GM12878 (cell line): ENCODE measurements around the gene P2RX4. TPM values are rescaled to one million over a fixed set of nuclear protein-coding genes. Genes with fewer than 3 reads are reported as not detected.

ENCODE experiments used
- BCL11A ChIP-seq: IDR thresholded peaks from 2 replicates; pipeline ENCODE4 v1.6.1; 2011; ENCODE audit warnings: low read depth, low read length
- HCFC1 ChIP-seq: fragments of 150-350 bp; IDR thresholded peaks from 2 replicates; pipeline ENCODE4 v1.6.1; 2014; ENCODE audit warnings: low read length
- KDM1A ChIP-seq: fragments of 200-600 bp; sonication (generic); IDR thresholded peaks from 2 replicates; pipeline ENCODE4 v1.6.1; 2016; ENCODE audit warnings: borderline replicate concordance
- MTA2 ChIP-seq: fragments of 450-650 bp; IDR thresholded peaks from 2 replicates; pipeline ENCODE4 v1.6.1; 2016; ENCODE audit warnings: low read depth, mild to moderate bottlenecking, moderate library complexity
- MYB ChIP-seq: fragments of 150-350 bp; IDR thresholded peaks from 2 replicates; pipeline ENCODE4 v1.6.1; 2014; ENCODE audit warnings: mild to moderate bottlenecking, low read depth, low read length, borderline replicate concordance
- NBN ChIP-seq: fragments of 450-650 bp; IDR thresholded peaks from 2 replicates; pipeline ENCODE4 v1.6.1; 2016
- PAX8 ChIP-seq: fragments of 450-650 bp; IDR thresholded peaks from 2 replicates; pipeline ENCODE4 v1.6.1; 2017; ENCODE audit warnings: mild to moderate bottlenecking, moderate library complexity
- POLR2A ChIP-seq: IDR thresholded peaks from 2 replicates; pipeline ENCODE4 v1.6.1; 2011; ENCODE audit warnings: low read depth, mild to moderate bottlenecking, low read length
- RAD21 ChIP-seq: IDR thresholded peaks from 2 replicates; pipeline ENCODE4 v1.6.1; 2011; ENCODE audit warnings: mild to moderate bottlenecking, low read depth, low read length, moderate library complexity; ENCODE audit not compliant: insufficient read depth
- RB1 ChIP-seq: fragments of 450-650 bp; formaldehyde crosslinking; IDR thresholded peaks from 2 replicates; pipeline ENCODE4 v1.6.1; 2017; ENCODE audit warnings: mild to moderate bottlenecking, borderline replicate concordance
- RBBP5 ChIP-seq: fragments of 200-600 bp; sonication (generic); conservative IDR thresholded peaks from 2 replicates; pipeline ENCODE4 v1.6.1; 2016
- RUNX3 ChIP-seq: IDR thresholded peaks from 2 replicates; pipeline ENCODE4 v1.6.1; 2012; ENCODE audit warnings: low read length, inconsistent platforms
- SMAD1 ChIP-seq: fragments of 450-650 bp; IDR thresholded peaks from 2 replicates; pipeline ENCODE4 v1.6.1; 2018; ENCODE audit warnings: mild to moderate bottlenecking, low read depth; ENCODE audit not compliant: partially characterized antibody
- SMARCA5 ChIP-seq: fragments of 450-650 bp; IDR thresholded peaks from 2 replicates; pipeline ENCODE4 v1.6.1; 2017; ENCODE audit warnings: mild to moderate bottlenecking
- STAT3 ChIP-seq: IDR thresholded peaks from 2 replicates; pipeline ENCODE4 v1.6.1; 2011; ENCODE audit warnings: low read depth, low read length, improper control_type of control experiment
- TAF1 ChIP-seq: IDR thresholded peaks from 2 replicates; pipeline ENCODE4 v1.6.1; 2011; ENCODE audit warnings: mild to moderate bottlenecking, low read depth, low read length, borderline replicate concordance
- YBX1 ChIP-seq: fragments of 450-650 bp; IDR thresholded peaks from 2 replicates; pipeline ENCODE4 v1.6.1; 2016; ENCODE audit warnings: antibody characterized with exemption
- polyA plus RNA-seq, 11 experiments: library from polyadenylated mRNA; depleted of rRNA in 4 of 11; unstranded in 6 of 11; stranded (reverse) in 5 of 11; fragments of >200 nt; fragmentation: Nextera tagmentation in 4 of 11; fragmentation: Illumina TruSeq in 1 of 11; extraction: Ambion mirVana in 4 of 11; extraction: Trizol in 1 of 11; gene quantifications; 1 replicate in 1 of 11; 2 replicates in 10 of 11; pipeline versions ENCODE4 v1.2.1 to v1.2.3, GENCODE V29; 2011 to 2016; ENCODE audit warnings: inconsistent platforms in 2 of 11, missing spikeins in 2 of 11, low read depth in 1 of 11
- total RNA-seq, 4 experiments: library from RNA; depleted of rRNA in 3 of 4; stranded (reverse); fragments of >200 nt in 3 of 4; fragmentation: Illumina TruSeq in 1 of 4; extraction: Trizol in 1 of 4; gene quantifications; 2 replicates each; pipeline versions ENCODE4 v1.2.1 to v1.2.3, GENCODE V29; 2013 to 2021
- TF ChIP-seq, protein P1 (sequence below): fragments of 450-650 bp; IDR thresholded peaks from 2 replicates; pipeline ENCODE4 v1.6.1; 2017; ENCODE audit warnings: mild to moderate bottlenecking, moderate library complexity
- TF ChIP-seq, protein P2 (sequence below): IDR thresholded peaks from 2 replicates; pipeline ENCODE4 v1.6.1; 2012; ENCODE audit warnings: low read depth, low read length, improper control_type of control experiment
- TF ChIP-seq, protein P3 (sequence below), 3 experiments: IDR thresholded peaks in 2 of 3; conservative IDR thresholded peaks in 1 of 3; 2 replicates each; pipeline ENCODE4 v1.5.1; 2011; ENCODE audit warnings: low read depth in 3 of 3, low read length in 3 of 3, mild to moderate bottlenecking in 3 of 3, control low read depth in 2 of 3, moderate library complexity in 2 of 3, inconsistent platforms in 1 of 3, mixed read lengths in 1 of 3; ENCODE audit not compliant: control insufficient read depth in 2 of 3, insufficient read depth in 1 of 3; ENCODE audit errors: extremely low read depth in 1 of 3
- TF ChIP-seq, protein P4 (sequence below): IDR thresholded peaks from 2 replicates; pipeline ENCODE4 v1.6.1; 2011; ENCODE audit warnings: borderline replicate concordance, low read depth, mild to moderate bottlenecking, moderate library complexity, mixed read lengths, low read length; ENCODE audit not compliant: insufficient read depth; ENCODE audit errors: extremely low read length
- TF ChIP-seq, protein P5 (sequence below): fragments of 450-650 bp; IDR thresholded peaks from 2 replicates; pipeline ENCODE4 v1.6.1; 2017; ENCODE audit warnings: low read depth, mild to moderate bottlenecking, moderate library complexity
- TF ChIP-seq, protein P6 (sequence below): IDR thresholded peaks from 2 replicates; pipeline ENCODE4 v1.6.1; 2011; ENCODE audit warnings: low read depth, low read length, improper control_type of control experiment, borderline replicate concordance

Gene P2RX4
- total and polyA plus RNA-seq, 10 of the 15 experiments (the other 5 are each of a cell fraction or from before 2014, with no cell fraction given), result 9.0 to 43.4 (median 20.5) TPM

DNA sequence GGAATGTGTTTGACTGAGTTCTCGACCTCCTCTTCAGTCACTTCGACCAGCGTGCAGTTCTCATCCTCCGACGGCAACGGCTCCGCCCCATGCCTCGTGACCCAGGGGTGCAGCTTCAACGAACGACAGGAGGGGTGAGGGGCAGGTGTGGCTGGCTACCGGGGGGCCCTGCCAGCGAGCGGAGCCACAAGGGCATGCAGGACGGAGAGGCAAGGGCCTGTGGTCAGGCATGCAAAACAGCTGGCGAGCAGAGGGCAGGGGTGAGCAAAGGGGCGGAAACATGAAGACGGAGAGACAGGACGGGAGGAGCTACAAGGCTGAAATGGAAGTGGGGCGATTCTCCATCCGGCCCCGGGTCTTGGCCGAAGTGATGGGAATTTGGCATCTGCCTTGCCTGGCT, 38.7 kb downstream of the P2RX4 start (continued):
- TF ChIP-seq, protein P1, sequence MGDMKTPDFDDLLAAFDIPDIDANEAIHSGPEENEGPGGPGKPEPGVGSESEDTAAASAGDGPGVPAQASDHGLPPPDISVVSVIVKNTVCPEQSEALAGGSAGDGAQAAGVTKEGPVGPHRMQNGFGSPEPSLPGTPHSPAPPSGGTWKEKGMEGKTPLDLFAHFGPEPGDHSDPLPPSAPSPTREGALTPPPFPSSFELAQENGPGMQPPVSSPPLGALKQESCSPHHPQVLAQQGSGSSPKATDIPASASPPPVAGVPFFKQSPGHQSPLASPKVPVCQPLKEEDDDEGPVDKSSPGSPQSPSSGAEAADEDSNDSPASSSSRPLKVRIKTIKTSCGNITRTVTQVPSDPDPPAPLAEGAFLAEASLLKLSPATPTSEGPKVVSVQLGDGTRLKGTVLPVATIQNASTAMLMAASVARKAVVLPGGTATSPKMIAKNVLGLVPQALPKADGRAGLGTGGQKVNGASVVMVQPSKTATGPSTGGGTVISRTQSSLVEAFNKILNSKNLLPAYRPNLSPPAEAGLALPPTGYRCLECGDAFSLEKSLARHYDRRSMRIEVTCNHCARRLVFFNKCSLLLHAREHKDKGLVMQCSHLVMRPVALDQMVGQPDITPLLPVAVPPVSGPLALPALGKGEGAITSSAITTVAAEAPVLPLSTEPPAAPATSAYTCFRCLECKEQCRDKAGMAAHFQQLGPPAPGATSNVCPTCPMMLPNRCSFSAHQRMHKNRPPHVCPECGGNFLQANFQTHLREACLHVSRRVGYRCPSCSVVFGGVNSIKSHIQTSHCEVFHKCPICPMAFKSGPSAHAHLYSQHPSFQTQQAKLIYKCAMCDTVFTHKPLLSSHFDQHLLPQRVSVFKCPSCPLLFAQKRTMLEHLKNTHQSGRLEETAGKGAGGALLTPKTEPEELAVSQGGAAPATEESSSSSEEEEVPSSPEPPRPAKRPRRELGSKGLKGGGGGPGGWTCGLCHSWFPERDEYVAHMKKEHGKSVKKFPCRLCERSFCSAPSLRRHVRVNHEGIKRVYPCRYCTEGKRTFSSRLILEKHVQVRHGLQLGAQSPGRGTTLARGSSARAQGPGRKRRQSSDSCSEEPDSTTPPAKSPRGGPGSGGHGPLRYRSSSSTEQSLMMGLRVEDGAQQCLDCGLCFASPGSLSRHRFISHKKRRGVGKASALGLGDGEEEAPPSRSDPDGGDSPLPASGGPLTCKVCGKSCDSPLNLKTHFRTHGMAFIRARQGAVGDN, result peak; percentile 86
- TF ChIP-seq, protein P2, sequence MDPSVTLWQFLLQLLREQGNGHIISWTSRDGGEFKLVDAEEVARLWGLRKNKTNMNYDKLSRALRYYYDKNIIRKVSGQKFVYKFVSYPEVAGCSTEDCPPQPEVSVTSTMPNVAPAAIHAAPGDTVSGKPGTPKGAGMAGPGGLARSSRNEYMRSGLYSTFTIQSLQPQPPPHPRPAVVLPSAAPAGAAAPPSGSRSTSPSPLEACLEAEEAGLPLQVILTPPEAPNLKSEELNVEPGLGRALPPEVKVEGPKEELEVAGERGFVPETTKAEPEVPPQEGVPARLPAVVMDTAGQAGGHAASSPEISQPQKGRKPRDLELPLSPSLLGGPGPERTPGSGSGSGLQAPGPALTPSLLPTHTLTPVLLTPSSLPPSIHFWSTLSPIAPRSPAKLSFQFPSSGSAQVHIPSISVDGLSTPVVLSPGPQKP, result no peak
- TF ChIP-seq, protein P3, sequence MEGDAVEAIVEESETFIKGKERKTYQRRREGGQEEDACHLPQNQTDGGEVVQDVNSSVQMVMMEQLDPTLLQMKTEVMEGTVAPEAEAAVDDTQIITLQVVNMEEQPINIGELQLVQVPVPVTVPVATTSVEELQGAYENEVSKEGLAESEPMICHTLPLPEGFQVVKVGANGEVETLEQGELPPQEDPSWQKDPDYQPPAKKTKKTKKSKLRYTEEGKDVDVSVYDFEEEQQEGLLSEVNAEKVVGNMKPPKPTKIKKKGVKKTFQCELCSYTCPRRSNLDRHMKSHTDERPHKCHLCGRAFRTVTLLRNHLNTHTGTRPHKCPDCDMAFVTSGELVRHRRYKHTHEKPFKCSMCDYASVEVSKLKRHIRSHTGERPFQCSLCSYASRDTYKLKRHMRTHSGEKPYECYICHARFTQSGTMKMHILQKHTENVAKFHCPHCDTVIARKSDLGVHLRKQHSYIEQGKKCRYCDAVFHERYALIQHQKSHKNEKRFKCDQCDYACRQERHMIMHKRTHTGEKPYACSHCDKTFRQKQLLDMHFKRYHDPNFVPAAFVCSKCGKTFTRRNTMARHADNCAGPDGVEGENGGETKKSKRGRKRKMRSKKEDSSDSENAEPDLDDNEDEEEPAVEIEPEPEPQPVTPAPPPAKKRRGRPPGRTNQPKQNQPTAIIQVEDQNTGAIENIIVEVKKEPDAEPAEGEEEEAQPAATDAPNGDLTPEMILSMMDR (IDR thresholded peaks at IDR 0.05 in 2 of 3, conservative IDR thresholded peaks at IDR 0.05 in 1 of 3; ENCODE audit: control insufficient read depth in 2 of 3, extremely low read depth in 1 of 3, insufficient read depth in 1 of 3, low read depth in 3 of 3, low read length in 3 of 3), result no peak
- TF ChIP-seq, protein P4, sequence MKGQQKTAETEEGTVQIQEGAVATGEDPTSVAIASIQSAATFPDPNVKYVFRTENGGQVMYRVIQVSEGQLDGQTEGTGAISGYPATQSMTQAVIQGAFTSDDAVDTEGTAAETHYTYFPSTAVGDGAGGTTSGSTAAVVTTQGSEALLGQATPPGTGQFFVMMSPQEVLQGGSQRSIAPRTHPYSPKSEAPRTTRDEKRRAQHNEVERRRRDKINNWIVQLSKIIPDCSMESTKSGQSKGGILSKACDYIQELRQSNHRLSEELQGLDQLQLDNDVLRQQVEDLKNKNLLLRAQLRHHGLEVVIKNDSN, result peak; percentile 71
- TF ChIP-seq RUNX3 (peak; percentile 87), SMARCA5 (no peak), NBN (0 out of 2 replicates have a peak, but pooled peaks have one; percentile 51), RBBP5 (no peak), BCL11A (no peak), TAF1 (no peak), RAD21 (no peak), MTA2 (no peak), STAT3 (no peak), HCFC1 (no peak), YBX1 (no peak), MYB (no peak), RB1 (no peak), SMAD1 (no peak), POLR2A (peak; percentile 63), KDM1A (no peak), PAX8 (no peak)
- TF ChIP-seq, protein P5, sequence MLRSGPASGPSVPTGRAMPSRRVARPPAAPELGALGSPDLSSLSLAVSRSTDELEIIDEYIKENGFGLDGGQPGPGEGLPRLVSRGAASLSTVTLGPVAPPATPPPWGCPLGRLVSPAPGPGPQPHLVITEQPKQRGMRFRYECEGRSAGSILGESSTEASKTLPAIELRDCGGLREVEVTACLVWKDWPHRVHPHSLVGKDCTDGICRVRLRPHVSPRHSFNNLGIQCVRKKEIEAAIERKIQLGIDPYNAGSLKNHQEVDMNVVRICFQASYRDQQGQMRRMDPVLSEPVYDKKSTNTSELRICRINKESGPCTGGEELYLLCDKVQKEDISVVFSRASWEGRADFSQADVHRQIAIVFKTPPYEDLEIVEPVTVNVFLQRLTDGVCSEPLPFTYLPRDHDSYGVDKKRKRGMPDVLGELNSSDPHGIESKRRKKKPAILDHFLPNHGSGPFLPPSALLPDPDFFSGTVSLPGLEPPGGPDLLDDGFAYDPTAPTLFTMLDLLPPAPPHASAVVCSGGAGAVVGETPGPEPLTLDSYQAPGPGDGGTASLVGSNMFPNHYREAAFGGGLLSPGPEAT, result no peak
- TF ChIP-seq, protein P6, sequence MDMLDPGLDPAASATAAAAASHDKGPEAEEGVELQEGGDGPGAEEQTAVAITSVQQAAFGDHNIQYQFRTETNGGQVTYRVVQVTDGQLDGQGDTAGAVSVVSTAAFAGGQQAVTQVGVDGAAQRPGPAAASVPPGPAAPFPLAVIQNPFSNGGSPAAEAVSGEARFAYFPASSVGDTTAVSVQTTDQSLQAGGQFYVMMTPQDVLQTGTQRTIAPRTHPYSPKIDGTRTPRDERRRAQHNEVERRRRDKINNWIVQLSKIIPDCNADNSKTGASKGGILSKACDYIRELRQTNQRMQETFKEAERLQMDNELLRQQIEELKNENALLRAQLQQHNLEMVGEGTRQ, result no peak; the same call in 1 of the 2 replicates
